Trophoblast cell (in vitro differentiated cells and primary cell): Measurements from ENCODE around the gene EEF2K.

Source experiments
- DNase-seq, 2 donors: peaks; one replicate each; pipeline ENCODE4 v3.0.0-alpha.2; 2016
- H2AFZ ChIP-seq: 2 replicates; pipeline ENCODE4 v1.6.1; 2013; ENCODE audit warnings: low read length, moderate library complexity, mild to moderate bottlenecking; ENCODE audit not compliant: insufficient read depth, poor library complexity
- H2AK5ac ChIP-seq: 2 replicates; pipeline ENCODE4 v1.6.1; 2013; ENCODE audit warnings: mild to moderate bottlenecking, low read length
- H2BK120ac ChIP-seq: 2 replicates; pipeline ENCODE4 v1.6.1; 2013; ENCODE audit warnings: low read length, mild to moderate bottlenecking, moderate library complexity; ENCODE audit not compliant: insufficient read depth, poor library complexity
- H2BK12ac ChIP-seq: 2 replicates; pipeline ENCODE4 v1.6.1; 2013; ENCODE audit warnings: mild to moderate bottlenecking, low read length, moderate library complexity
- H2BK5ac ChIP-seq: 2 replicates; pipeline ENCODE4 v1.6.1; 2013; ENCODE audit warnings: low read length, low read depth, moderate library complexity, mild to moderate bottlenecking; ENCODE audit not compliant: poor library complexity
- H3K14ac ChIP-seq: 2 replicates; pipeline ENCODE4 v1.6.1; 2013; ENCODE audit warnings: mild to moderate bottlenecking, low read length
- H3K18ac ChIP-seq: 2 replicates; pipeline ENCODE4 v1.6.1; 2013; ENCODE audit warnings: mild to moderate bottlenecking, low read length
- H3K23ac ChIP-seq: 2 replicates; pipeline ENCODE4 v1.6.1; 2013; ENCODE audit warnings: low read length
- H3K27ac ChIP-seq: 2 replicates; pipeline ENCODE4 v1.5.1; 2013; ENCODE audit warnings: low read depth, mild to moderate bottlenecking, inconsistent platforms, low read length, moderate library complexity
- H3K27me3 ChIP-seq: 2 replicates; pipeline ENCODE4 v1.6.1; 2013; ENCODE audit warnings: inconsistent platforms, mild to moderate bottlenecking, low read length, moderate library complexity; ENCODE audit not compliant: insufficient read depth
- H3K36me3 ChIP-seq, 2 experiments: 1 replicate in 1 of 2; 2 replicates in 1 of 2; pipeline ENCODE4 v1.6.1; 2013; ENCODE audit warnings: low read length in 2 of 2, mild to moderate bottlenecking in 2 of 2, moderate library complexity in 1 of 2; ENCODE audit not compliant: insufficient read depth in 2 of 2, control insufficient read depth in 1 of 2
- H3K4ac ChIP-seq: 2 replicates; pipeline ENCODE4 v1.6.1; 2013; ENCODE audit warnings: low read depth, mild to moderate bottlenecking, low read length, moderate library complexity
- H3K4me1 ChIP-seq, 2 experiments: 1 replicate in 1 of 2; 2 replicates in 1 of 2; pipeline ENCODE4 v1.6.1; 2013; ENCODE audit warnings: low read length in 2 of 2, mild to moderate bottlenecking in 2 of 2, moderate library complexity in 1 of 2; ENCODE audit not compliant: insufficient read depth in 2 of 2, control insufficient read depth in 1 of 2
- H3K4me2 ChIP-seq: 2 replicates; pipeline ENCODE4 v1.6.1; 2013; ENCODE audit warnings: inconsistent platforms, mild to moderate bottlenecking, low read length, moderate library complexity
- H3K4me3 ChIP-seq: 2 replicates; pipeline ENCODE4 v1.5.1; 2013; ENCODE audit warnings: mild to moderate bottlenecking, low read depth, low read length, inconsistent platforms
- H3K79me1 ChIP-seq: one replicate; pipeline ENCODE4 v1.6.1; 2013; ENCODE audit warnings: low read length
- H3K79me2 ChIP-seq: 2 replicates; pipeline ENCODE4 v1.6.1; 2013; ENCODE audit warnings: low read length, mild to moderate bottlenecking; ENCODE audit not compliant: control insufficient read depth, insufficient read depth, poor library complexity
- H3K9ac ChIP-seq: 2 replicates; pipeline ENCODE4 v1.6.1; 2013; ENCODE audit warnings: mild to moderate bottlenecking, low read length
- H3K9me3 ChIP-seq: 2 replicates; pipeline ENCODE4 v1.6.1; 2013; ENCODE audit warnings: low read depth, mild to moderate bottlenecking, control low read depth, inconsistent platforms, low read length; ENCODE audit not compliant: insufficient read depth
- H4K12ac ChIP-seq: 2 replicates; pipeline ENCODE4 v1.6.1; 2013; ENCODE audit warnings: low read depth, mild to moderate bottlenecking, low read length, moderate library complexity
- H4K8ac ChIP-seq: 2 replicates; pipeline ENCODE4 v1.6.1; 2013; ENCODE audit warnings: low read depth, mild to moderate bottlenecking, low read length, moderate library complexity
- H4K91ac ChIP-seq: one replicate; pipeline ENCODE4 v1.6.1; 2013; ENCODE audit warnings: low read depth, mild to moderate bottlenecking, low read length, moderate library complexity
- WGBS: extraction: QIAGEN DNeasy Blood & Tissue Kit; methylation state at CpG from one replicate; pipeline ENCODE4 v1.1.7; 2013; ENCODE audit warnings: missing lambda C conversion rate; ENCODE audit not compliant: insufficient read length, insufficient coverage; ENCODE audit errors: extremely low coverage; 5-methylcytosine and 5-hydroxymethylcytosine counted together

The EEF2K gene

DNA sequence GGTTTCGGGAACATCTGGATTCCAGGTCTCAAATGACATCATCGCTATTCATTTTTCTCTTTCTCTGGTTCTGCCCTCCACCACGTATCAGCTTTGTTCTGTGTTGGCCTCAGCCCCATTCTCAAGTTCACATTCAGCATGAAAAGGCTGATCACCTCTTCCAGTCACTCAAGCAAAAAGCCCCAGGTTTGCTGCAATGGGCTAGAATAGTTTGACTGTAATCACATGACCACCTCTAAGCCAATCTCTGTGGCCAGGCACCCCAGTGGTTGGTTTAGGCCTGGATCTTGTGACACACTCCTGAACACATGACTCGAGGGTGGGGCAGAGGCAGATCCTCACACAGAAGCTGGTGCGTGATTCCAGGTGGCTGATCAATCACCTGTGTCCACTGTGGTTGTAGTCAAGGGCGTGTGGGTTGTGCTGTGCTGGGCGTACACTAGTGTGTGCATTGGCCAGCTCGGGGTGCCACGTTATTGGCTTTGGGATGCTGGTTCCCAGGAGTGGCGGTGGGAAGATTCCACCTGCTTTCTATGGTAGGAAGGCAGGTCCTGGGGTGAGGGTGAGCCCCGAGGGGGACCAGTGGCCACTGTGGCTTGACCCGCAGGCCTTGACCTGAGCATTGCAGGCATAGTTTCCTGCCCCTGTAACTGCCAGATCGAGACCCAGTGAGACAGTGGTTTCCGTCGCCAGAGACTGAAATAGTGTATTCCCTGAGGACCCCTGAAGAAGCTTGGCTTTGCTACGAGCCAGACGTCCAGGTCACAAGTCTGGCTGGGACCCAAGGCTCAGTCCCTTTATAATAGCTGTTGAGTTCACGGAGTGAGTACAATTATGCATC is 12.0 kb downstream of the EEF2K start:
- no peak overlapping the region for H3K14ac ChIP-seq
- no peak overlapping the region for H3K27ac ChIP-seq
- H2BK5ac ChIP-seq = no peak overlapping the region
- no peak overlapping the region for H4K91ac ChIP-seq
- no peak overlapping the region for H2BK120ac ChIP-seq
- H3K9ac ChIP-seq = no peak overlapping the region
- no peak overlapping the region for H4K12ac ChIP-seq
- H3K9me3 ChIP-seq = peaks cover 1% of the 10 kb centered on the region
- DNase-seq = no peak
- H3K27me3 ChIP-seq = no peaks in the 10 kb centered on the region
- no peaks in the 10 kb centered on the region for H3K79me2 ChIP-seq
- H3K4me3 ChIP-seq = no peak overlapping the region
- H2AFZ ChIP-seq = no peak overlapping the region
- no peak overlapping the region for H3K4ac ChIP-seq
- H3K4me1 ChIP-seq = no peaks in the 10 kb centered on the region
- no peaks in the 10 kb centered on the region for H3K36me3 ChIP-seq
- H3K23ac ChIP-seq = no peak overlapping the region
- no peak overlapping the region for H2BK12ac ChIP-seq
- H4K8ac ChIP-seq = no peak overlapping the region
- no peak overlapping the region for H2AK5ac ChIP-seq
- WGBS = no CpG with 5 or more reads among the region's 18 CpGs
- no peak overlapping the region for H3K4me2 ChIP-seq
- no peaks in the 10 kb centered on the region for H3K79me1 ChIP-seq
- H3K18ac ChIP-seq = no peak overlapping the region

DNA sequence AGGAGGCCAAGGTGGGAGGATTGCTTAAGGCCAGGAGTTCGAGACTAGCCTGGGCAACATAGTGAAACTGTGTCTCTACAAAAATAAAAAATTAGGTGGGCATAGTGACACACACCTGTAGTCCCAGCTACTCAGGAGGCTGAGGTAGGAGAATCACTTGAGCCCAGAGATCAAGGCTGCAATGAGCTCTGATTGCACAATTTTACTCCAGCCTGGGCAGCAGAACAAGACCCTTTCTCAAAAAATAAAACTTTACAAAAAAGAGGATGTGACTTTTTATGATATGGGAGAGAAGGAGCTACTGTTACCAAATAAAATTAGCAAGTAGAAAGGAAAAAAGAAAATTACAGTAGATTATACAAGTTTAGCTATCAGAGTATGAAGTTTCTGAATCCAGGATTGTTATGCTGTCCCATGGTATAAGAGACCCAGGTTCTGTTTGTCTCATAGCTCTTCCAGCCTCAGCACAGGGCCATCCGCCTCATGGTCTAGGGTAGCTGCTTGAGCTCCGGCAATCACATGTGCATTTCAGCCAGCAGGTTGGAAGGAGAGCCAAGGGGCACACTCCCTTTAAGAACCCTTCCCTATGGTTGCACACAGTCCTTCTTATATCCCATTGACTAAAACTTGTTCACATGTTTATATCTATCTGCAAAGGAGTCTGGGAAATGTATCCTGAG is 13.5 kb downstream of the EEF2K start:
- DNase-seq = no peak
- Histone ChIP-seq H4K8ac (no peak overlapping the region), H2BK12ac (no peak overlapping the region), H3K18ac (no peak overlapping the region), H3K9me3 (peaks cover 1% of the 10 kb centered on the region), H3K14ac (no peak overlapping the region), H3K79me2 (no peaks in the 10 kb centered on the region), H2AFZ (no peak overlapping the region), H3K4me2 (no peak overlapping the region), H3K4ac (no peak overlapping the region), H3K27ac (no peak overlapping the region), H3K4me1 (no peaks in the 10 kb centered on the region), H3K27me3 (no peaks in the 10 kb centered on the region), H3K36me3 (no peaks in the 10 kb centered on the region), H2AK5ac (no peak overlapping the region), H3K9ac (no peak overlapping the region), H2BK5ac (no peak overlapping the region), H2BK120ac (no peak overlapping the region), H3K79me1 (no peaks in the 10 kb centered on the region), H3K23ac (peak overlapping the region; percentile 24), H3K4me3 (no peak overlapping the region), H4K12ac (no peak overlapping the region), H4K91ac (no peak overlapping the region)
- WGBS = no CpG with 5 or more reads among the region's 3 CpGs

GRCh38 chr16:22220069-22220440 is 14.0 kb downstream of the EEF2K start:
- H3K14ac ChIP-seq = no peak overlapping the region
- no peaks in the 10 kb centered on the region for H3K79me2 ChIP-seq
- no peaks in the 10 kb centered on the region for H3K36me3 ChIP-seq
- H2BK120ac ChIP-seq = no peak overlapping the region
- no peaks in the 10 kb centered on the region for H3K27me3 ChIP-seq
- no peak overlapping the region for H4K91ac ChIP-seq
- no peak overlapping the region for H2BK5ac ChIP-seq
- H3K4me1 ChIP-seq = no peaks in the 10 kb centered on the region
- DNase-seq = no peak
- no peak overlapping the region for H3K27ac ChIP-seq
- no peaks in the 10 kb centered on the region for H3K79me1 ChIP-seq
- WGBS = no CpG with 5 or more reads among the region's 11 CpGs
- H3K4me2 ChIP-seq = no peak overlapping the region
- no peak overlapping the region for H3K9ac ChIP-seq
- H3K4me3 ChIP-seq = no peak overlapping the region
- no peak overlapping the region for H2BK12ac ChIP-seq
- no peak overlapping the region for H3K4ac ChIP-seq
- no peak overlapping the region for H2AK5ac ChIP-seq
- no peak overlapping the region for H3K23ac ChIP-seq
- H4K8ac ChIP-seq = no peak overlapping the region
- H4K12ac ChIP-seq = no peak overlapping the region
- H2AFZ ChIP-seq = no peak overlapping the region
- H3K18ac ChIP-seq = no peak overlapping the region
- peaks cover 1% of the 10 kb centered on the region for H3K9me3 ChIP-seq

GRCh38 chr16:22220714-22221113 is 14.6 kb downstream of the EEF2K start:
- H3K14ac ChIP-seq = no peak overlapping the region
- H4K12ac ChIP-seq = no peak overlapping the region
- H2BK12ac ChIP-seq = no peak overlapping the region
- no peak overlapping the region for H3K18ac ChIP-seq
- H4K8ac ChIP-seq = no peak overlapping the region
- WGBS = no CpG with 5 or more reads among the region's 9 CpGs
- no peak overlapping the region for H2AK5ac ChIP-seq
- no peak overlapping the region for H4K91ac ChIP-seq
- no peaks in the 10 kb centered on the region for H3K79me1 ChIP-seq
- no peak overlapping the region for H3K23ac ChIP-seq
- no peak overlapping the region for H2AFZ ChIP-seq
- H3K27me3 ChIP-seq = no peaks in the 10 kb centered on the region
- H2BK120ac ChIP-seq = no peak overlapping the region
- no peak overlapping the region for H3K4ac ChIP-seq
- peaks cover 1% of the 10 kb centered on the region for H3K9me3 ChIP-seq
- no peak overlapping the region for H2BK5ac ChIP-seq
- H3K4me2 ChIP-seq = no peak overlapping the region
- H3K27ac ChIP-seq = no peak overlapping the region
- no peak for DNase-seq
- H3K36me3 ChIP-seq = no peaks in the 10 kb centered on the region
- no peaks in the 10 kb centered on the region for H3K4me1 ChIP-seq
- H3K79me2 ChIP-seq = no peaks in the 10 kb centered on the region
- no peak overlapping the region for H3K4me3 ChIP-seq
- no peak overlapping the region for H3K9ac ChIP-seq
